HL-60/S4 treated with retinoic acid at 250 ng/mL for 4 days and 3 days (cell line): ENCODE results near the gene STX2.
"Not testable (repeated sequence)": the region's sequence is repeated elsewhere in the genome, so short reads cannot be mapped to it uniquely, and the experiment has no call there.

Source experiments
- in situ Hi-C: fragments of 300-500 bp; cut with MboI; formaldehyde crosslinking; loops from 2 replicates; pipeline ENCODE4 v1.7.0; 2022; ENCODE audit warnings: low sequenced_read_pairs

Gene STX2

DNA sequence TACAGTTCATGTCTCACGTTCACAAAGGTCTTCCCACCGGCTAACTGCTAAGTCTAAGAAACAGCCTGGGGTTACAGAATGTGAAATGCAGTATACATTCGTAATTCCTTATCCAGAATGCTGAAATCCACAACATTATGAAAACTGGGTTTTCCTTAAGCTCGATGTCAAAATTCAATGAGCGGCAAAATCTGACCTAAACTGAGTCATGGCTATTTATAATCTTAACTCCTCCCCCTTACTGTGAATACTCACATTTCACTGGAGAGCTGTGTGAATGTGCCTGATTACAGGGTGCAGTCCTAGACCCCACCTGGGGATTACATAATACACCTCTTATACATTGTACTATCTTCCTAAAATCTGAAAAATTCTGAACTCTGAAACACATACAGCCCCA, 35.3 kb downstream of the STX2 start:
- in situ Hi-C loops, result no loop called here

DNA sequence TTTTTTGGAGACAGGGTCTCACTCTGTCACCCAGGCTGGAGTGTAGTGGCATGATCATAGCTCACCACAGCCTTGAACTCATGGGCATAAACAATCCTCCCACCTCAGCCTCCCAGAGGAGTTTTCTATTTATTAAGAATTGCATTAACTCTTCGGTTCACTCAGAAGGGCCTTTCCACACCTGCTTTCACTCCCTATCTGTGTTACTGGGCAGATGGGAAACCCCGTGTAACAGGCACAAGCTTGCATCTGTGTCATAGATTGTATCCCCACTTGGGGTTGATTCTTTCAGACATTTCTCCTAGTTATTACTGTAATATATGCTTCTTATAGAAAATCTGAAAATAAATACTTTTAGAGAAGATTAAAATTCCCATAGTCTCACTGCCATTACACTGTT, 38.7 kb downstream of the STX2 start:
- in situ Hi-C loops, result no loop called here

DNA sequence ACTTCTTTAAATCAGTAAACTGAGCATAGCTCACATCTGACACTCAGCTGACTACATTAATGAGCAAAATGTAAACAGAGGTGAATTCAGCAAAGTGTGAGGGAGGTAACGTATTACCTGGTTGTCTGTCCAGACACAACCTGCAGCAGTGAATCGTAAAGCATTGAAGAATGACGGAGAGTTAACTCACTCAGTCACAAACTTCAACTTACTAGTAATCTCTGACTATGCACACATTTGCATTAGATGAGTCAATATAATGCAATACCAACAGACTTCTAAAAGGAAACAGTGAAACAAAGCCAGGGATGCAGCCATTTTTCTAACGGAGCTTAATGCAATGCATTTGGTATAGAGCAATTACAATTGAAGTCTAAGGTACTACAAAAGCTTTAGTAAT, 40.0 kb downstream of the STX2 start:
- in situ Hi-C loops, result no loop called here

DNA sequence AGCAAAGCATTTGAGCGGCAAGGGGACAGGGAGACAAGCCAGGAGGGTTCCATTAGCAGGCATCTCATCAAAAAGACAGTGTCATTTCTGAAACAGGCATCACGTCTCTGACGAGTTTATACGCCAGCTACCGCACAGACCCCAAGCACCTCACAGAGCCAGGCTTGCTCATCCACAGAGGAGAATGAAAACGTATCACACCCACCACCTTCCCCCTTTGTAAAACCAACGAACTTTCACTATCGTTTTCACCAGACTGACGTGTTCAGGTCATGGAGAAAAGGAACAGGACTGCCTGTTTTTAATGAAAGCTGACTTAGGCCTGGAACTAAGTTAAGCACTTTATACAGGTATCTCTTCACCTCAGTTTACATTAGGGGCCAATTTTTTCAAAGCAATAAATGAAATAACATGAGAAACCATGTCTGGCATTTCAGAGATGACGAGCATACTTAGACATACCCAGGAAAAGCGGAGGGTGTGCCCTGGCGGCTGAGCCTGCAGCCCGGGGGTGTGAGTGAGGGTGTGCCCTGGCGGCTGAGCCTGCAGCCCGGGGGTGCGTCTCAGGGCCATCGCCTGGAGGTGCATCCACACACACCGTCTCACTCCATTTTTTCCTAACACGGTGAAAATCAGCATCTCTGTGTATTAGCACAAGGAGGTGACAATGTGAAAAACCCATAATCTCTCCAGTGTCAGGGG, 41.9 kb downstream of the STX2 start:
- in situ Hi-C loops, result no loop called here

DNA sequence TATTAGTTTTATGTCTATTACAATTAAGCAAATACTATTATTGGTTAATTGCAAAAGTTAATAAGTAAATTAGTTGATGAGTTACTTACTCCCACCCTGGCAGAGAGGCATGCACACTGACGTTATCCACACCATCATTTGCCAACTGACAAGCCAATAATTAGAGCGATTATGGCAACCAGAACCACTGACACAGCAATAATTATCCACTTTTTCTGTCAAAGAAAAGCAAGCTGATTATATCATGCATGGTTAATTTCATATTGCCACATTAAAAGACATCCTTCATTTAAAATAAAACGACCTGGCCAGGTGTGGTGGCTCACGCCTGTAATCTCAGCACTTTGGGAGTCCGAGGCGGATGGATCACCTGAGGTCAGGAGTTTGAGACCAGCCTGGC, 43.1 kb downstream of the STX2 start:
- in situ Hi-C loops, result no loop called here

DNA sequence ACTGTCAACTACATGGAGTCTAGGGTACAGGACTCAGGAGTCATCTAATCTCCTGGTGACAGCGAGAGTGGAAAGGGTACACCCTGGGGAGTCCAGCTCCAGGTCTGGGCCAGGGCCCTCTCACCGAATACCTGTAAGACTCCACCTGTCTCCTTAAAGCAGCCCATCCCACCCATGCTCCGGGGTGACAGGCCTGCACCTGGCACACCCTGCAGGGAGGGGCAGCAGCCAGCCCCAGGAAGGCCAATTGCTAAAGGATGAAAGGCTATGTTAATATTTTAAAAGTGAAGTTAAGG, 45.5 kb downstream of the STX2 start:
- in situ Hi-C loops, result no loop called here

DNA sequence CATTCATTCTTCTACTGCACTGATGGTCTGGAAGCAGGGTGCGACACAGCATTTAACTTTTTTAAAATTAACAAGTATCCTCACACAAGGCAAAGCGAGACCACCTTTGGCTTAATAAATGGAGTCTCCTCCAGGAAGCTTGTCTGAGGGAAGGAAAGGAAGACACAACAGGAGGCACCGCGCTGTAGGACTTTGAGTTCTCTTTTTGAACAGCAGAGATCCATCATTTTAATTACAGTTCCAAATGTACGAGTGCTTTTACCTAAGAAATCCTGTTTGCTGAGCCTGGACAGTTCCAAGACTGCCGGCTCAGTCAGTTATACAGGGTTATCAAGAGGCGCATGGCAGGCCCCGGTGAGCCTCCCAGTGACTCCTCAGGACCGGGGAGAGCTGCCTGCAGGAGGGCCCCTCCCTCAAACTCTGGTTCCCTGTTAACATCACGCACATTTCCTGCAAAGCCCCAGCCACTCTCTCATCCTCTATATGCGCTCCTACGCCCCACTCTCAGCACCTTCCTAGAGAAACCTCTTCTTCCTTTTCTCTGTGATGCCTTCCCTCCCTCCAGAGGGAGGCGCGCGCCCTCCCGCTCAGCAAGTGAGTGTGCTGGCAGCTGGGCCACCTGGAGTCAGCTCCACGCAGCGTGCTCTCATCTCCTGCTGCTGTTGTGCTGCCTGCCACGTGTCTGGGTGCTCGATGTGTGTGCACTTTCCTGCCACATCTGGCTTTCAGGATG, 46.1 kb downstream of the STX2 start:
- in situ Hi-C loops, result no loop called here

DNA sequence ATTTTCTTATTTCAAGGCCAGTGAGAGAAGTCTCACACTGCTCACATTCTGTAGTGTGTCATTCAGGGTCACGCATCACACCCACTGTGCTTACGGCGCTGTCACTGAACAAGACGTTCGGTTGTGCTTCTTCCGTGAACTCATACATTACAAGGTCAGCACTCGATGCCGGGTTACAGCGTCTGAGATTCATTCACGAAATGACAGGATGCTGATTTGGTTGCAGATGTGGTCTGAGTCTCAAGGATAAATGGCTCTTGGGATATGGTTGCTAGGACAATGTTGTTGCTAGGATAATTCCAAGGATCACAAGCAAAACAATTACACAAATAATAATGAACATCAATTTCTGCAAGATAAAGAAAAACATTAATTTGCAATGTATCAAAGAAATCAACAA, 47.4 kb downstream of the STX2 start:
- in situ Hi-C loops, result no loop called here

DNA sequence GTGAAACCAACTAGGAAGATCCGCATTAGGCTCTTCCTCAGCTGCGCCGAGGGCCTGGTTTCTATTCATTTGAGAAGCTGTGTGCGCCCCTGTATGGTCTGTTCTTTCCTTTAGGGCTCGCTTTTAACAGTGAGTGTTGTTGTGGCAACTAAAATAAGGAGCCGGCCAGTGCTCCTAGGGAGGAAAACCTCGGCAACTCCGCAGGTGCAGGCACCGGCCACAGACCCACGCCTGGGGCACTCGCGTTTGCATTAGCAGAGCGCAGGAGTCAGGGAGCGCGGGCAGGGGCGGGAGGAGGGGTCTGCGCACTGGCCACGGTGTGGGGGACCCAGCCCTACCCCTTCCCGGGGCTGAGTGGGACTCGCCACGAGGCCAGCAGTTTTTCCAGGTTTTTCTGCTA, 50.5 kb downstream of the STX2 start:
- in situ Hi-C loops, result no loop called here

DNA sequence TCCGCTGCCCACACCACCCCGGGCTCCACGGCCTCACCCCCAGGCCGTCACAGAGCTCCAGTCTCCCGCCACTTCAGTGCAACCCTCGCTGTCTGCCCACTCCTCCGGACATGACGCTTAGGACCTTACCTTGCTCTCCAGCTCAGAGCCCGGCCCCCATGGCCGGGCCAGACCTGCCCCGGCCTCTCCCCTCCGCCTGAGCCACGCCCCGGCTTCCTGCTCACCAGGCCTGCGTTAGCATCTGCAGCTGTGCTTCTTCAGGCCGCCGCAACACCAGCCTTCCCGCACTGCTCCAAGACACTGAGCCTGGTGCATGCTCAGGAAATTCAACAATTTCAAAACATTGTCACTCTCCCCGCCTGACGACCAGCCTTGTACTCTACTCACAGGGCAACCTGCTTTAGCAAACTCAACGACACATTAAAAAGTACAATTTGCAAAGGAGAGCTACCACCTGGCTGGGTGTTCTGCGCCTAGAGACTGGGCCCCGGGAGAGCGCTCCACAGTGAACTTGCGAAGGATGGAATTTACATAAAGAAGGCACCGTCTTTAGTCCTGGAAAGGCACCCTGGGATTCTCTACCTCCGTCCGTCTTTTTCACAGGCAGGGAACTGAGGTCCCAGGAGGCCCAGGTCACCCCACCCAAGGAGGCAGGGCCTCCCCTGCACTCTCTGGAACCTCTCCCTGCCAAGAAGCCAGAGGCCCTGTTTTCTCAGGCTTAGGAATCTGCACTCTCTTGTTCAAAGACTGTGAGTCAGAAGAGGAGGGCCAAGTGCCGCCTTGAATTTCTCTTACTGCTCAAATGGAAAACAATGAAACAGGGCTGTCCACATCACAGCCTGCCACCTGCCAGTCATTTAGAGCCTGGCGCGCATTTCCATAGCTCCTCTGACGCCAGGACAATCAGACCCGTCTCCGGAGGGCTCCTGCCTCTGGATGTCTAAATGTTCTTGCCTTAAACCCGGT, 51.3 kb downstream of the STX2 start:
- in situ Hi-C loops, result no loop called here

DNA sequence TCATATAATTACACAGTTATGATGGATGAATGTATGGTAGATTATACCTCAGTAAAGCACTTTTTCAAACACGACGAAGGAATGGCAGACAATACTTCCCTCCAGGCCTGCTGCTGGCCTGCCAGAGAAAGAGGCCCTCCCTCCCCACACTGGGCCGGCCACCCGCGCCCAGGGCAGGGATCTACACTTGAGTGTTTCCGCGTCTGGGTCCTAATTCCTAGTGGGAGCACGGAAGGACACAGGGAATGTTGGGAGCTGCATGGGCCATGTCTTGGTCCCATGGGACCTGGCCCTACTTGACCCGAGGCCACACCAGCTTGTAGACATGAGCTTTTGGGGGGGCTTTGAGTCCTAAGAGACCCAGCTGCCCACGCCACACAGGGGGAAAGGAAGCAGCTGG, 52.0 kb downstream of the STX2 start:
- in situ Hi-C loops, result no loop called here

DNA sequence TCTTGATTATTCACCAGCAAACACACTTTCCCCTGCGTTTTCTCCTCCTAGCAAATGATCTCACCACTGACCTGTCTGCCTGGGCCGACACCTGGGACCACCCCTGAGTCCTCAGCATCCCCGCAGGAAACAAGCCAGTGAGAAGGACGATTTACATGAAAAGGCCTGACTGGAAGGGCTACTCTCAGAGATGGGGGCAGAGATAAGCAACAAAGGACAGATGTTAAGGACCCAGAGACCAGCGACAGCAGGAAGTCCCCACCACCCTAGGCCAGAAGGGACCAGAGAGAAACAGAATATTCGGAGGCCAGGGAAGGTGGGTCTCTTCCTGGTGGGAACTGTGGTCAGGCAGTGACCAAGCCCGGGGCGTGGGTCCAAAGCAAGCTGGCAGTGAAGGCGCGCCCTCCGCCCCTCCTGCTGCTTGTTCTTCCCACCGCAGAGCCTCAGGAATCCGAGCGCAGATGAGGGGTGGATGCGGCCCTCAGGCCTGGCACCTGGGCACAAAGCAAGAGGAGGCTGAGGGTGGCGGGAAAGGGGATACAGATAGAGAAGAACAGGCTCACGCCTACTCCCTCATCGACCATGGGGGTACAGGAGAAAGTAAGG, 55.8 kb downstream of the STX2 start:
- in situ Hi-C loops, result no loop called here

DNA sequence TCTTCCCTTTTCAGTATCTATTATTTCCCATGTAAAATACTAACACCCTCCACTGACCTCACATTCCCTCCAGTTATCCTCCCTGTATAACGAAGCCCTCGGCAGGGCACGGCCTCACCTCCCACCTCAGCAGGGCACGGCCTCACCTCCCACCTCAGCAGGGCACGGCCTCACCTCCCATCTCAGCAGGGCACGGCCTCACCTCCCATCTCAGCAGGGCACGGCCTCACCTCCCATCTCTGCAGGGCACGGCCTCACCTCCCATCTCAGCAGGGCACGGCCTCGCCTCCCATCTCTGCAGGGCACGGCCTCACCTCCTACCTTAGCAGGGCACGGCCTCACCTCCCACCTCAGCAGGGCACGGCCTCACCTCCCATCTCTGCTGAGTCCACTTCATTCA, 56.8 kb downstream of the STX2 start:
- in situ Hi-C loops, result not testable (repeated sequence)

DNA sequence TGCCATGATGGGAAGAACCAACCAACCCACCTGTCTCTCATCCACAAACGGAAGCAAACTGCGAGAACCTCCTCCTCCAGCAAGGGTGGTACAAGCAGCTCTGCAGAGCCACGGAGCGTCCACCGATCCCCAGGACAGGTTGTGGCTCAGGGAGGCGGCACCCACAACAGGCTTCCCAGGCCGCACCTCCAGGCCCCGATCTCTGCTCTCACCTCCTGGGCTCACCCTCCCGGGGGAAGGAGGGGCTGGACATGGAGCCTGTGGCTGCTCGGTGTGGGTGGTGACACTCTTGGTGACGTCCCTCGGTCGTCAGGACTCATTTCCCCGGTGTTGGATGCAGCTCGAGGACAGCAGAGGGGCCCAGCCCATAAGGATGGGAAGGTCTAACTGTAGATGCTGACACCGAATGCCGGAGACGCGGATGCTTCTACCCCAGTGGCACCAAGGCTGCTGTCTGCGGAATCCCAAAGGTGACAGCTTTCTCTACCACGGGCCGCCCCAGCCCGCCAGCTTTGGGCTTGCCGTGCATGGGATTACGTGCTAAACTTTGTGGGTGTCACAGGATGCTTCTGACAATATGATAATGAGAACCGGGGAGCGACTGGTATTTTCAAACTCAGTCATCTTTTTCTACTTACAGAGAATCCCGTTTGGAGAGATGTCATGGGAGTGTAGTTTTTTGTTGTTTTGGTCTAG, 58.0 kb downstream of the STX2 start:
- in situ Hi-C loops, result no loop called here

DNA sequence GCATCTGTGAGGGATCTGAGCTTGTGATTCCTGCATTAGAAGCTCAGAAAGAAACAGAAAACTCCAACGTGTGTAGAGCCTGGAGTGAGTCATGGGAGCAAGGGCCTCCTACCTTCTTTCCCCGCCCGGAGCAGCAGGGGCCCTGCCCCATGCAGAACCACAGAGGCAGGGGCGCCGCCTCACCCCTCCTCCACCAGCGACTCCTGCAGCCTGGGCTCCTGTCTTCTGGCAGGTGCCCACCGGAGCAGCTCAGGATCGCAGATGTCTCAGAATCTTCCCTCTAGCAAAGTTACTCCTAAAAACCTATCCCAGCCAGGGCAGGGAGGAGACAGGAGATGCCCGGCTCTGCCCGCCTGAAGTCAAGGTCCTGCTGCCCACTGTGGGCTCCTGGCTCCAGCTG, 58.7 kb downstream of the STX2 start:
- in situ Hi-C loops, result no loop called here

DNA sequence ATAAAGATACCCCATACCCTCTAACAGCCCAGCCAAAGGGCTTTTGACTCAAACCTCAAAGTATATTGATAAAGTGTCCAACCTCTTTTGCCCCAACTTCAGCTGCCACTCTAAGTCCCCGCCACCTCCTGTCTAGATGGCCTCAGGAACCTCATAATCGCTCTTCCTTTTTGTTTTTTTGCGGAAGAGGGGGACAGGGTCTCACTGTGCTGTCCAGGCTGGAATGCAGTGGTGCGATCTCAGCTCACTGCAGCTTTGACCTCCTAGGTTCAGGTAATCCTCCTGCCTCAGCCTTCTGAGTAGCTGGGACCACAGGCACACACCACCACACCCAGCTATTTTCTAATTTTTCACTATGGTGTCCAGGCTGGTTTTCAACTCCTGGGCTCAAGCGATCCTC, 60.3 kb downstream of the STX2 start:
- in situ Hi-C loops, result no loop called here

DNA sequence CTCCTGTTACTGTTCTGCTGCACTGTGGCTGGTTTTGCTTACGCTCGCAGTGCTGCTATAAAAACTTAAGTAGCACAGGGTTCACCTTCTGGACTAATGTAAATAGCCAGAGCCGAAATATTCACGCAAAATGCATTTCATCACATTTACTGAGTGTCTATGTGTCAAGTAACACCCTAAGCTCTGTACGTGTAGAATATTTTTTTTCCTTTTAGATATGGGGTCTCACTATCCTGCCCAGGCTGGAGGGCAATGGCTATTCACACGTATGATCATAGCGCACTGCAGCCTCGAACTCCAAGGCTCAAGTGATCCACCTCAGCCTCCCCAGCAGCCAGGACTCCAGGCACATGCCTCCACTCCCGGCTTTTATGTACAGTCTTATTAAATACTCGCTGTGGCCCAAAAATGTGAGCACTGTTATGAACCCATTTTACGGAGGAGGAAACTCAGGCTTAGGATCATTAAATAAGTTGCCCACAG, 62.2 kb downstream of the STX2 start:
- in situ Hi-C loops, result no loop called here

DNA sequence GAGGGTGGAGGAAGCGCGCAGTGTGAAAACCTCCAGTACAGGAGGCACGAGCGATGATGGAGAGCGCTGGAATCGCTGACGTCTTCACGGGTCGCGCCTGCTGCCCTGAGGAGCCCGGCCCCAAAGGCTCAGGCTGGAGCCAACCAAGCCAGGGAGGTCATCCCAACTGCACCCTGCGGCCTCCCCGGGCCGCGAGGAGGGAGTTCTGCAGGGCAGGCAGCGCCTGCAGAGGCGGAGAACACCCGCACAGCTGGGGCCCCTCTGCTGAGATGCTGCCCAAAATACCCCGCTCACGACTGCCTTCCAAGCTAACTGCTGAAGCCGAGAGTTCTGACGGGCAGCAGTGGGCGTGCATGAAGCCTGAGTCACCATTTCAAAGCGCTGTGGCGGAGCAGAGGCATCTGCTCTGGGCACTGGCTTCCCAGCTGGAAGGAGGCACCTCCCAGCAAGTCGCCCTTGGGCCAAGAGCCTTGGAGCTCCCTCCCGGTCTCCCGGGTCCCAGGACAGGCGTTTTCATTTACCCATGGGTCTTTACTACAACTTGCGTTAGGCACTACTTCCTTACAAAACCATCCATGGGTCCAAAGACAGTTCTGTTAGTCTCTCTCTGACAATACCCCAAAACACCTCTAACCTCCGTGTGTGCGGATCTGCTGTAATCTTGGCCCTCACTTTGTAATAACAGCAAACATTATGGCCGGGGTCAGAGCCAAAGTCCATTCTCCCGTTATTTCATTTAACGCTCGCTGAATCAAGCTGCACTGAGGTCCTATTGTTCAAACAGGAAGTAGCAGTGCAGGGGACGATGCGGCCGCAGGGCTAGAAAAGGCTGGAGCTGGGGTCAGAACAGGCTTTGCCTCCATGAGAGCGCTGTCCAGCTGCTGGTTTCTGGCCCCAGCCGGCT, 62.8 kb downstream of the STX2 start:
- in situ Hi-C loops, result no loop called here

DNA sequence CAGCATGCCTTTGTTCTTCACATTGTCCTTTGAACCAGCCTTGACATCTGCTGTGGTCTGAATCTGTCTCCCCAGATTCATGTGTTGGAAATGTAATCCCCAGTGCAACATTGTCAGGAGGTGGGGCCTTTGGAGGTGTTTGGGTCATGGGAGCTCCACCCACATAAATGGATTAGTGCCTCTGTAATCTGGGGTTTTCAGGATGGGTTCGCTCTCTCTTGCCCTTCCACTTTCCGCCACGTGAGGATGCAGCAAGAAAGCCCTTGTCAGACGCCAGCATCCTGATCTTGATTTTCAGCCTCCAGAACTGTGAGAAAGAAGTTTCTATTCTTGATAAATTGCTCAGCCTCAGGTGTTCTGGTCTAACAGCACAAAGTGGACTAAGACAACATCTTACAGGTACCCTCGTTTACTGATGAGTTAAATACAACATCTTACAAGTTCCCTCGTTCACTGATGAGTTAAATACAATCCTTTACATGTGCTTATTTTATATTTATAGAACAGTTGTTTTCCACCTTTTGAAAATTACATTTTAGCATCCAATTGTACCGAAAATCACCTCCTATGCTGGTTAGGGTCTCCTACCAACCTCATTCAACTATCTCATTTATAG, 68.5 kb downstream of the STX2 start:
- in situ Hi-C loops, result no loop called here
